Dendritic cell treated with granulocyte-macrophage colony-stimulating factor and Interleukin-4, amounts not matched to agents 40 ng/mL and 50 ng/mL, for 4 days (primary cell): Measurements from ENCODE around the gene CHSY1.

Experiments used
- H3K27ac Mint-ChIP-seq: one replicate; pipeline ENCODE4 v1.8.0; 2022; ENCODE audit warnings: mild to moderate bottlenecking, mixed read lengths
- H3K27me3 Mint-ChIP-seq: one replicate; pipeline ENCODE4 v1.8.0; 2022; ENCODE audit warnings: mild to moderate bottlenecking, mixed read lengths
- H3K36me3 Mint-ChIP-seq: one replicate; pipeline ENCODE4 v1.8.0; 2022; ENCODE audit warnings: low read depth, mixed read lengths
- H3K4me1 Mint-ChIP-seq: one replicate; pipeline ENCODE4 v1.8.0; 2022; ENCODE audit warnings: low read depth, mixed read lengths
- H3K4me3 Mint-ChIP-seq: one replicate; pipeline ENCODE4 v1.8.0; 2022; ENCODE audit warnings: mild to moderate bottlenecking, moderate library complexity, mixed read lengths
- H3K9me3 Mint-ChIP-seq: one replicate; pipeline ENCODE4 v1.8.0; 2022; ENCODE audit warnings: mixed read lengths
- intact Hi-C: fragments of 100-400 bp; cut with micrococcal nuclease; formaldehyde crosslinking; loops from one replicate; pipeline ENCODE4 v1.15.0; 2022

CHSY1 gene

GRCh38 chr15:101244889-101245668, 6.8 kb downstream of the CHSY1 start:
- H3K27ac Mint-ChIP-seq = peak overlapping the region; percentile 21
- H3K4me1 Mint-ChIP-seq = peaks cover 83% of the 10 kb centered on the region
- no peak overlapping the region for H3K4me3 Mint-ChIP-seq
- H3K36me3 Mint-ChIP-seq = peaks cover 13% of the 10 kb centered on the region
- no peaks in the 10 kb centered on the region for H3K27me3 Mint-ChIP-seq
- H3K9me3 Mint-ChIP-seq = no peaks in the 10 kb centered on the region
- intact Hi-C loops = loop anchor here (5.0 kb wide), 1 partner anchor 38 kb away; no protein-coding TSS in a partner anchor

- H3K4me3 Mint-ChIP-seq = no peak overlapping the region
- H3K4me1 Mint-ChIP-seq = peaks cover 83% of the 10 kb centered on the region
- H3K9me3 Mint-ChIP-seq = no peaks in the 10 kb centered on the region
- intact Hi-C loops = loop anchor here (5.0 kb wide), 1 partner anchor 37 kb away; no protein-coding TSS in a partner anchor
- H3K36me3 Mint-ChIP-seq = peaks cover 13% of the 10 kb centered on the region
- H3K27ac Mint-ChIP-seq = no peak overlapping the region
- no peaks in the 10 kb centered on the region for H3K27me3 Mint-ChIP-seq
Observed at GRCh38 chr15:101244036-101244781, 7.6 kb downstream of the CHSY1 start.

GRCh38 chr15:101243420-101243819, 8.4 kb downstream of the CHSY1 start:
- H3K4me3 Mint-ChIP-seq = no peak overlapping the region
- H3K27ac Mint-ChIP-seq = peak overlapping the region; percentile 45

GRCh38 chr15:101242999-101243336, 8.9 kb downstream of the CHSY1 start:
- intact Hi-C loops = loop anchor here (5.0 kb wide), 1 partner anchor 36 kb away; no protein-coding TSS in a partner anchor
- Mint-ChIP-seq H3K9me3 (no peaks in the 10 kb centered on the region), H3K4me3 (no peak overlapping the region), H3K4me1 (peaks cover 76% of the 10 kb centered on the region), H3K36me3 (peaks cover 13% of the 10 kb centered on the region), H3K27me3 (no peaks in the 10 kb centered on the region), H3K27ac (peak overlapping the region; percentile 45)

More at GRCh38 chr15:101243420-101243819, 8.4 kb downstream of the CHSY1 start:
- no peaks in the 10 kb centered on the region for H3K9me3 Mint-ChIP-seq
- peaks cover 81% of the 10 kb centered on the region for H3K4me1 Mint-ChIP-seq
- intact Hi-C loops = loop anchor here (5.0 kb wide), 1 partner anchor 36 kb away; no protein-coding TSS in a partner anchor
- H3K27me3 Mint-ChIP-seq = no peaks in the 10 kb centered on the region
- peaks cover 13% of the 10 kb centered on the region for H3K36me3 Mint-ChIP-seq

GRCh38 chr15:101242160-101242998, 9.5 kb downstream of the CHSY1 start:
- peaks cover 74% of the 10 kb centered on the region for H3K4me1 Mint-ChIP-seq
- no peaks in the 10 kb centered on the region for H3K9me3 Mint-ChIP-seq
- peaks cover 11% of the 10 kb centered on the region for H3K36me3 Mint-ChIP-seq
- H3K27ac Mint-ChIP-seq = peak overlapping the region; percentile 45
- H3K27me3 Mint-ChIP-seq = no peaks in the 10 kb centered on the region
- intact Hi-C loops = loop anchor here (5.0 kb wide), 1 partner anchor 35 kb away; no protein-coding TSS in a partner anchor
- no peak overlapping the region for H3K4me3 Mint-ChIP-seq

DNA sequence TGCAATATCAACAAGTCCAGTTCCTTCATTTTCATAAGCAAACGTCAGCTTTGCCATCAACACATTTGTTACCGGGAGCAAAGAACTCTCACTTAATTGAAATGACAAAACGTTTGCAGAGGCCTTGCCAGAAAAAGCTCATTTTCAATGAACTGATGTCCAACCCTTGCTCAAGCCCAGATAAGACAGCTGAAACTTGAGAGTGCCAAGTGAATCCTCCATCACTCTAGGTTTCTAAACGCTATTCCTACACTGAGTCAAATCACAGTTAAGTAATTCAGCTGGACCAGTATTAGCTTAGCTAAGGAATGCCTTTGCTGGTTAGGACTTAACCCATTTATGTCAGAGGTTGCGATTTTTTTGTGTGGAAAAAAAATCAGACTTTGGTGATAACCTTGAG, 11.5 kb downstream of the CHSY1 start:
- H3K4me1 Mint-ChIP-seq = peaks cover 71% of the 10 kb centered on the region
- H3K27ac Mint-ChIP-seq = no peak overlapping the region
- H3K27me3 Mint-ChIP-seq = no peaks in the 10 kb centered on the region
- intact Hi-C loops = loop anchor here (5.0 kb wide), 1 partner anchor 33 kb away; no protein-coding TSS in a partner anchor
- no peak overlapping the region for H3K4me3 Mint-ChIP-seq
- no peaks in the 10 kb centered on the region for H3K9me3 Mint-ChIP-seq
- H3K36me3 Mint-ChIP-seq = peaks cover 7% of the 10 kb centered on the region

DNA sequence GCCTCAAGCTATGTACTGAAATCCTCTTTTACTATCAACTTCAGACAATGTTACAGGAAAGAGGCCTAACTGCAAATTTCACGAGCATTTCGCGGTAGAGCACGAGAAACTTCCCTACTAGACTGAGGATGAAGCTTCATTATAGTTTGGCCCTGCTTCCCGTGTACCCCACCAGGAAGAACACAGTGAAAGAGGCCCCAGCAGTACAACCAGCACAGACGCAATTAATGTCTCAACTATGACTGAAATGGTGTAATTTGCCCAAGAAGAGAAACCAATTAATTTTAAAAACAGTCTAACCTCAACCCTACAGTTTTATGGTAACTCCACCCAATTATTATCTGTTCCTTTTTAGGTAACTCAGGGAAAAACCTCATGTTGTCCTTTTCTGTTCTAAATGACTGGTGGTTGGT, 12.1 kb downstream of the CHSY1 start:
- intact Hi-C loops = loop anchor here (5.0 kb wide), 1 partner anchor 32 kb away; no protein-coding TSS in a partner anchor
- peaks cover 71% of the 10 kb centered on the region for H3K4me1 Mint-ChIP-seq
- peaks cover 13% of the 10 kb centered on the region for H3K36me3 Mint-ChIP-seq
- H3K9me3 Mint-ChIP-seq = no peaks in the 10 kb centered on the region
- H3K27me3 Mint-ChIP-seq = no peaks in the 10 kb centered on the region
- H3K27ac Mint-ChIP-seq = peak overlapping the region; percentile 73
- no peak overlapping the region for H3K4me3 Mint-ChIP-seq

DNA sequence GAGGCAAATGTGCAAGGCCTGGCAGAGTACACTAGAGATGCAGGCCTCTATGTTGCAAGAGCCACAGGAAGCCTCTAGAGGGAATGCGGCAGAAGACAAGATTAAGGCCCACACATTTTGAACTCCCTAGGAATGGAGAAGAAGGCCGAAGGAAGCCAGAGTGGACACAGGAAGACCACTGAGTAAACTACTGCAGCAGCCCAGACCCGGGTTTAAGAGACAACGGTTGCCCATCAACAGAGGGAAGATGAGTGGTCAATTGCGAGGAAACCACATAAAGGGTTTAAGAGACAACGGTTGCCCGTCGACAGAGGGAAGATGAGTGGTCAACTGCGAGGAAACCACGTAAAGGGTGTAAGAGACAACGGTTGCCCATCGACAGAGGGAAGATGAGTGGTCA, 14.6 kb downstream of the CHSY1 start:
- Mint-ChIP-seq H3K36me3 (peaks cover 32% of the 10 kb centered on the region), H3K27ac (peak overlapping the region; percentile 74), H3K9me3 (no peaks in the 10 kb centered on the region), H3K4me3 (peak overlapping the region; percentile 48), H3K27me3 (no peaks in the 10 kb centered on the region), H3K4me1 (peaks cover 72% of the 10 kb centered on the region)
- intact Hi-C loops = no loop called here

GRCh38 chr15:101233651-101234280, 18.1 kb downstream of the CHSY1 start:
- Mint-ChIP-seq H3K36me3 (peaks cover 51% of the 10 kb centered on the region), H3K27ac (peak overlapping the region; percentile 34), H3K4me1 (peaks cover 52% of the 10 kb centered on the region), H3K9me3 (peaks cover 5% of the 10 kb centered on the region), H3K27me3 (no peaks in the 10 kb centered on the region), H3K4me3 (no peak overlapping the region)
- intact Hi-C loops = no loop called here

DNA sequence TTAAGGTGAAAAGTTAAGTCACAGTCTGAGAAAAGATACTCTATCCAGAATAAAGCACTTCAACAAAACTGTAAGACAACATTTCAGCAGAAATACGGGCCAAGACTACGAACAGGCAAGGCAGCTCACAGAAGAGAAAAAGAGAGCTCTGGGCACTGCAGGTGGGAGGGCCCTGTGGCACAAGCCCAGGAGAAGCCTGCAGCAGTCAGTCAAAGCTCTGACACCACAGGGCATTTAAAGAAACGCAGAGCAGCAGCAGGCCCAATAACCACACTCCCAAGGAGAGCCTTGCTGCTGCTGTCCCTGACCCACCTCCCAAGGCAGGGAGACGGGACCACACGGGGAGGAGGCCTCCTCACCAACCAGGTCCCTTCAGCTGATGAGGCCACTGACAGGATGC, 19.2 kb downstream of the CHSY1 start:
- peaks cover 16% of the 10 kb centered on the region for H3K9me3 Mint-ChIP-seq
- intact Hi-C loops = no loop called here
- H3K4me1 Mint-ChIP-seq = peaks cover 56% of the 10 kb centered on the region
- H3K27ac Mint-ChIP-seq = peak overlapping the region; percentile 34
- no peaks in the 10 kb centered on the region for H3K27me3 Mint-ChIP-seq
- peaks cover 62% of the 10 kb centered on the region for H3K36me3 Mint-ChIP-seq
- no peak overlapping the region for H3K4me3 Mint-ChIP-seq

DNA sequence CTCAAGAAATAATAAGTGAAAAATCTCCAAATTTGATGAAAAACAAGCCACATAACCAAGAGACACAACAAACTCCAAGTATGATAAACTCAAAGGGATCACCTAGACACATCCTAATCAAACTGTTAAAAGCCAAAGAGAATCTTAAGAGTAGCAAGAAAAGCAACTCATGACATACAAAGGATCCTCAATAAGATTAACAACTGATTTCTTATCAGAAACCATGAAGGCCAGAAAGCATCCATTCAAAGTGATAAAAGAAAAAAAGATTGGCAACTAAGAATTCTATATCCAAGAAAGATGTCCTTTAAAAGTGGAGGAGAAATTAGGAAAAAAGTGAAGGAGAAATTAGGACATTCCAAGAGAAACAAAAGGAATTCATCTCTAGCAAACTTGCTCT, 23.5 kb downstream of the CHSY1 start:
- intact Hi-C loops = no loop called here
- Mint-ChIP-seq H3K9me3 (peaks cover 18% of the 10 kb centered on the region), H3K36me3 (peaks cover 65% of the 10 kb centered on the region), H3K4me1 (peaks cover 41% of the 10 kb centered on the region), H3K27ac (no peak overlapping the region), H3K4me3 (no peak overlapping the region), H3K27me3 (no peaks in the 10 kb centered on the region)

- Mint-ChIP-seq H3K36me3 (peaks cover 50% of the 10 kb centered on the region), H3K27me3 (no peaks in the 10 kb centered on the region), H3K4me3 (no peak overlapping the region), H3K9me3 (peaks cover 18% of the 10 kb centered on the region), H3K27ac (no peak overlapping the region), H3K4me1 (peaks cover 48% of the 10 kb centered on the region)
- intact Hi-C loops = no loop called here
Observed at GRCh38 chr15:101225658-101226057, 26.2 kb downstream of the CHSY1 start.

- Mint-ChIP-seq H3K27ac (no peak overlapping the region), H3K4me3 (no peak overlapping the region), H3K4me1 (peaks cover 53% of the 10 kb centered on the region), H3K9me3 (no peaks in the 10 kb centered on the region), H3K27me3 (no peaks in the 10 kb centered on the region), H3K36me3 (peaks cover 49% of the 10 kb centered on the region)
- intact Hi-C loops = no loop called here
Observed at GRCh38 chr15:101221902-101222301, 29.9 kb downstream of the CHSY1 start.
